Gastrocnemius medialis (tissue), 4 donors: ENCODE results near the gene TOR3A. TPM values are rescaled to one million over a fixed set of nuclear protein-coding genes. Genes with fewer than 3 reads are reported as not detected.

Experiments
- ATAC-seq, 2 donors: fragments of 150-250 bp; one replicate each; pipeline ENCODE4 v1.9.1; 2016
- DNase-seq, 2 donors: peaks; one replicate each; pipeline ENCODE4 v3.0.0-alpha.2; 2019
- H3K27ac ChIP-seq, 4 donors: fragments of 200-600 bp; sonication (generic); 1 replicate in 1 of 4; 2 replicates in 3 of 4; pipeline ENCODE4 v1.5.1; 2016 to 2018; ENCODE audit warnings: mild to moderate bottlenecking in 2 of 4, moderate library complexity in 1 of 4
- H3K27me3 ChIP-seq, 3 donors: fragments of 200-600 bp; sonication (generic) in 2 of 3; 1 replicate in 1 of 3; 2 replicates in 2 of 3; pipeline versions ENCODE4 v1.5.1 to v1.6.0; 2016 to 2019; ENCODE audit warnings: mild to moderate bottlenecking in 1 of 3, moderate library complexity in 1 of 3
- H3K36me3 ChIP-seq, 2 donors: fragments of 200-600 bp; sonication (generic) in 1 of 2; one replicate each; pipeline ENCODE4 v1.5.1; 2017 to 2018
- H3K4me1 ChIP-seq, 2 donors: fragments of 200-600 bp; sonication (generic) in 1 of 2; one replicate each; pipeline ENCODE4 v1.5.1; 2016 to 2017; ENCODE audit warnings: mild to moderate bottlenecking in 2 of 2
- H3K4me3 ChIP-seq, 4 donors: fragments of 200-600 bp; sonication (generic) in 3 of 4; 1 replicate in 1 of 4; 2 replicates in 3 of 4; pipeline ENCODE4 v1.5.1; 2016 to 2019; ENCODE audit warnings: mild to moderate bottlenecking in 2 of 4
- H3K9me3 ChIP-seq, 3 donors: fragments of 200-600 bp; sonication (generic) in 2 of 3; 1 replicate in 1 of 3; 2 replicates in 2 of 3; pipeline ENCODE4 v1.5.1; 2016 to 2019
- CTCF ChIP-seq, 5 experiments: fragments of 450-650 bp in 3 of 5; fragments of 200-600 bp in 2 of 5; sonication (generic) in 2 of 5; IDR thresholded peaks in 4 of 5; conservative IDR thresholded peaks in 1 of 5; 1 replicate in 4 of 5; 2 replicates in 1 of 5; pipeline ENCODE4 v1.5.1; 2016 to 2019; ENCODE audit warnings: antibody characterized with exemption in 5 of 5, mild to moderate bottlenecking in 3 of 5, moderate library complexity in 3 of 5
- POLR2A ChIP-seq, 2 donors: fragments of 450-650 bp; IDR thresholded peaks; one replicate each; pipeline ENCODE4 v1.6.1; 2017; ENCODE audit warnings: antibody characterized with exemption in 2 of 2, mild to moderate bottlenecking in 2 of 2, moderate library complexity in 2 of 2
- in situ Hi-C, 4 donors: fragments of 200-750 bp; cut with MboI; loops; one replicate each; pipeline versions ENCODE4 v1.15.0 to v1.8.0; 2017; ENCODE audit warnings: low sequenced_read_pairs in 4 of 4
- intact Hi-C: fragments of 100-400 bp; cut with DNase I; formaldehyde crosslinking; loops from one replicate; pipeline ENCODE4 v1.15.1; 2023; ENCODE audit warnings: low total_unique reads
- total RNA-seq, 4 donors: library from RNA; depleted of rRNA; stranded (reverse); fragments of >200 nt; gene quantifications; one replicate each; pipeline versions ENCODE4 v1.1.0 to v1.2.3, GENCODE V29; 2016

Gene TOR3A
- total RNA-seq, 4 donors from 2014 or later = 19.2 to 78.6 (median 29.0) TPM

DNA sequence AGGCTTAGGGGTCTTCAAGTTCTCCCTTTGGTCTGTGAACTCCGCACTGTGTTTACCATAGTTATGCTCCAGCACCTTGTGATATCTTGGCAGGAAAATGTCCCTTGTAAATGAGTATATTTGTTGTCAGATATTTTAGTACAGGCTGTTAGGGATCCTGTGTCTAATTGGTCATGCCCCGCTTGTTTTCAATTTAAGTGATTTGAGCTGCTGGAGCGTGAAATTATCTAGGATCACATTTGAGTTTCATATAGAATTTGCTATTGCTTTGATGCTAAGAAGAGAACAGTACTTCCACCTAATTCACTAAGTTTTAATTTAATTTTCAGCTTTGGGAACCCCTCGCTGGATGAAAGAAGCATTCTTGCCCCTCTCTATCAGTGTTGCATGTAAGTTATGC, 15.4 kb upstream of the TOR3A start:
- H3K4me3 ChIP-seq = no peak overlapping the region
- no peak overlapping the region for H3K27ac ChIP-seq
- H3K4me1 ChIP-seq = no peaks in the 10 kb centered on the region
- ATAC-seq = no peak
- H3K9me3 ChIP-seq = no peaks in the 10 kb centered on the region
- intact Hi-C loops = no loop called here
- H3K36me3 ChIP-seq = peaks cover 0 to 58% of the 10 kb centered on the region in 2 donors
- in situ Hi-C loops = no loop called here
- H3K27me3 ChIP-seq = no peaks in the 10 kb centered on the region
- DNase-seq = no peak
- no peak for TF ChIP-seq POLR2A (IDR thresholded peaks at IDR 0.05)
- no peak for TF ChIP-seq CTCF (IDR thresholded peaks at IDR 0.05 in 4 of 5, conservative IDR thresholded peaks at IDR 0.05 in 1 of 5)

DNA sequence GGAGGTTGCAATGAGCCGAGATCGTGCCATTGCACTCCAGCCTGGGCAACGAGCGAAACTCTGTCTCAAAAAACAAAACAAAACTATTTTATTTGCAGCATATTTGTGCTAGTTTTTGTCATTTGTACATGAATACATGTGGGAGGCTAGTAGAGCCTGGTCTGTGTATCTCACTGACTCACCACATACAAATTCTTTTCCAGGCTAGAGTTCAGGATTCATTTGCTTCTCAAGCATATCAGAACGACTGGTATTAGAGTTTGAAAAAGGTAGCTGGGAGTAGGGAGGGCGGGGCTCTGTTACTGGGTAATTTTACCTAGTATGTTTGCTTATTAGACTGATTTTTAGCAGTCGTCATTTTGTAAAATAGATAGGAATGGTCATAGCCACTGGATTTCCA, 4.5 kb upstream of the TOR3A start:
- intact Hi-C loops = no loop called here

GRCh38 chr1:179079113-179079761, 2.6 kb upstream of the TOR3A start:
- H3K27me3 ChIP-seq = no peaks in the 10 kb centered on the region
- in situ Hi-C loops = loop anchor here (5.0 to 25.0 kb wide), 4 partner anchors 118 to 733 kb away; partner anchors contain the start of gene AXDND1 (in 3 of the 4)
- intact Hi-C loops = loop anchor here (1.0 kb wide), 1 partner anchor 290 kb away; no protein-coding TSS in a partner anchor
- H3K27ac ChIP-seq = peak overlapping the region in 1 of 4 donors; percentile 93
- peak in 1 of 2 donors; percentile 53 for DNase-seq
- peak; percentile 60 to 77 (median 74) for TF ChIP-seq CTCF (IDR thresholded peaks at IDR 0.05 in 4 of 5, conservative IDR thresholded peaks at IDR 0.05 in 1 of 5)
- TF ChIP-seq POLR2A (IDR thresholded peaks at IDR 0.05) = no peak
- H3K4me3 ChIP-seq = no peak overlapping the region
- H3K9me3 ChIP-seq = no peaks in the 10 kb centered on the region
- ATAC-seq = peak; percentile 37 to 48
- H3K4me1 ChIP-seq = peaks cover 17 to 18% of the 10 kb centered on the region in 2 donors
- peaks cover 0 to 4% of the 10 kb centered on the region in 2 donors for H3K36me3 ChIP-seq

More for the DNA sequence above, 4.5 kb upstream of the TOR3A start:
- H3K27me3 ChIP-seq = no peaks in the 10 kb centered on the region
- no peak for ATAC-seq
- H3K4me1 ChIP-seq = peaks cover 11 to 12% of the 10 kb centered on the region in 2 donors
- in situ Hi-C loops = loop anchor here (5.0 to 25.0 kb wide), 4 partner anchors 120 to 735 kb away; partner anchors contain the start of gene AXDND1 (in 3 of the 4)
- H3K9me3 ChIP-seq = no peaks in the 10 kb centered on the region
- no peak for DNase-seq
- no peak overlapping the region for H3K4me3 ChIP-seq
- TF ChIP-seq CTCF (IDR thresholded peaks at IDR 0.05 in 4 of 5, conservative IDR thresholded peaks at IDR 0.05 in 1 of 5) (no peak), POLR2A (IDR thresholded peaks at IDR 0.05) (no peak)
- peaks cover 0 to 18% of the 10 kb centered on the region in 2 donors for H3K36me3 ChIP-seq
- no peak overlapping the region for H3K27ac ChIP-seq

GRCh38 chr1:179080866-179081686, 794 bp upstream of the TOR3A start:
- TF ChIP-seq POLR2A (IDR thresholded peaks at IDR 0.05) (no peak), CTCF (IDR thresholded peaks at IDR 0.05 in 4 of 5, conservative IDR thresholded peaks at IDR 0.05 in 1 of 5) (no peak)

More at GRCh38 chr1:179080866-179081686, 794 bp upstream of the TOR3A start:
- Histone ChIP-seq H3K27me3 (no peaks in the 10 kb centered on the region), H3K27ac (peak overlapping the region; percentile 93 to 97 (median 96)), H3K4me3 (peak overlapping the region; percentile 81 to 98 (median 87)), H3K9me3 (no peaks in the 10 kb centered on the region), H3K36me3 (peaks cover 0 to 13% of the 10 kb centered on the region in 2 donors), H3K4me1 (peaks cover 17 to 18% of the 10 kb centered on the region in 2 donors)
- ATAC-seq (peak in 1 of 2 donors; percentile 12), DNase-seq (no peak)
- intact Hi-C loops = loop anchor here (1.0 to 10.0 kb wide), 3 partner anchors 10 to 546 kb away; partner anchors contain the start of gene SOAT1
- in situ Hi-C loops = loop anchor here in 1 of 4 donors (5.0 to 25.0 kb wide), 2 partner anchors 286 to 731 kb away; partner anchors contain the start of gene AXDND1
